HUES48 (cell line): Measurements from ENCODE around the gene MAB21L2.
"Not testable (repeated sequence)": the region's sequence is repeated elsewhere in the genome, so short reads cannot be mapped to it uniquely, and the experiment has no call there.

Source experiments
- H3K27ac ChIP-seq: one replicate; pipeline ENCODE4 v1.7.0; 2013; ENCODE audit warnings: low read depth, low read length, inconsistent platforms
- H3K27me3 ChIP-seq: 2 replicates; pipeline ENCODE4 v1.6.1; 2013; ENCODE audit warnings: mild to moderate bottlenecking, low read length; ENCODE audit not compliant: control insufficient read depth, insufficient read depth
- H3K36me3 ChIP-seq: 2 replicates; pipeline ENCODE4 v1.6.1; 2013; ENCODE audit warnings: low read length; ENCODE audit not compliant: control insufficient read depth, insufficient read depth
- H3K4me1 ChIP-seq: 2 replicates; pipeline ENCODE4 v1.6.1; 2013; ENCODE audit warnings: mild to moderate bottlenecking, low read length; ENCODE audit not compliant: control insufficient read depth, insufficient read depth
- H3K4me3 ChIP-seq: 2 replicates; pipeline ENCODE4 v1.5.1; 2013; ENCODE audit warnings: mild to moderate bottlenecking, low read depth, low read length
- H3K9ac ChIP-seq: 2 replicates; pipeline ENCODE4 v1.6.1; 2013; ENCODE audit warnings: mild to moderate bottlenecking, low read depth, low read length, moderate library complexity
- H3K9me3 ChIP-seq: 2 replicates; pipeline ENCODE4 v1.6.1; 2013; ENCODE audit warnings: low read length; ENCODE audit not compliant: control insufficient read depth, insufficient read depth

MAB21L2 gene

DNA sequence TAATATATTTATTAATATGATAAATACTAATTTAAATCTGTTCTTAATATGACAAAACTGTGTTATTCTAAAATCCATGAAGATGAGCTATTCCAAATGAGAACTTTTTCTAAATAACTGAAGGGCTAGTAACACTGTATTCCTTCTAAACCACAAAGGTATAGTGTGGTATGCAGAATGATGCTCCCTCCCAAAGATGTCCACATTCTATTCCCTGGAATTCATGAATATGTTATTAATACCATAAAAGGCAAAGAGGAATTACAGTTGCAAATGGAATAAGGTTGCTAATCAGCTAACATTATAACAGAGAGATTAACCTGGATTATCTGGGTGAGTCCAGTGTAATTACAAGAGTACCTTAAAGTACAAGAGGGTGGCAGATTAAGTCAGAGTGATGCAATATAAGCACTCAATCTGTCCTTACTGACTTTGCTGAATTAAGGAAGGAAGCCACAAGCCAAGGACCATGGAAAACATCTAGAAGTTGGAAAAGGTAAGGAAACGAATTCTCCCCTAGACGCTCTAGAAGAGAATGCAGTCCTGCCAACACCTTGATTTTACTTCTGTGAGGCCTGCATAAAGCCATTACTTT lies 20.7 kb upstream of the MAB21L2 start:
- H3K36me3 ChIP-seq: no peaks in the 10 kb centered on the region

DNA sequence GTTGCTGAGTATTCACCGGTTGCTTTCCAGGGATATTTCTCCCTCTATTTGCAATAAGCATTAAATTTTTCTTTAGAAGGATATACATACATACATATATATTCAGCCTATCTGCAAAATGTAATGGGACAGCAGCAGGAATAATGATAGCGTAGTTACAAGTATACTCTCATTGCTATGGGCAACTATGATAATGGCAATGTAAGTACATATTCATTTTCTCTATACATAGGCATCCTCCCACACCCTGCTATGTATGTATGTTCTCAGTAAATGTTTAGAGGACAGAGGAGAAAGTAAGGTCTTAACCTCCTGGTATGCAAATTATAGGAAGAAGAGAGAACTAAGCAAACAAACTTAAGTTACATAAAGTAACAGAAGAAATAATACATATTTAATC lies 19.7 kb upstream of the MAB21L2 start:
- no peak overlapping the region for H3K9ac ChIP-seq
- H3K27me3 ChIP-seq: no peaks in the 10 kb centered on the region
- no peak overlapping the region for H3K4me3 ChIP-seq
- no peak overlapping the region for H3K27ac ChIP-seq
- H3K9me3 ChIP-seq: no peaks in the 10 kb centered on the region
- H3K36me3 ChIP-seq: no peaks in the 10 kb centered on the region
- H3K4me1 ChIP-seq: no peaks in the 10 kb centered on the region

More for the DNA sequence above, 20.7 kb upstream of the MAB21L2 start:
- H3K4me3 ChIP-seq: no peak overlapping the region
- H3K9me3 ChIP-seq: no peaks in the 10 kb centered on the region
- no peaks in the 10 kb centered on the region for H3K27me3 ChIP-seq
- H3K9ac ChIP-seq: no peak overlapping the region
- no peaks in the 10 kb centered on the region for H3K4me1 ChIP-seq
- no peak overlapping the region for H3K27ac ChIP-seq

DNA sequence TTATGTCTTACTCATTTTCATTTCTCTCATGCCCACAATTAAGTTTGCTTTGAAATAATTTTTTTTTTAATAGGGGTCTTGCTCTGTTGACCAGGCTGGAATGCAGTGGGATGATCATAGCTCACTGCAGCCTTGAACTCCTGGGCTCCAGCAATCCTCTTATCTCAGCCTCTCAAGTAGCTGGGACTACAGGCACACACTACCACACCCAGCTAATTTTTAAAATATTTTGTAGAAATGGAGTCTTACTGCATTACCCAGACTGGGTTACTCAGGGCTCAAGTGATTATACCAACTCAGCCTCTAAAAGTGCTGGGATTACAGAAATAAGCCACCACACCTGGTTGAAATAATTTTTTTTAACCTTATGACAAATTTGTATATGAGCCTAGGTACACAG lies 19.2 kb upstream of the MAB21L2 start:
- no peak overlapping the region for H3K4me3 ChIP-seq
- H3K27me3 ChIP-seq: no peaks in the 10 kb centered on the region
- no peak overlapping the region for H3K9ac ChIP-seq
- H3K9me3 ChIP-seq: no peaks in the 10 kb centered on the region
- H3K4me1 ChIP-seq: no peaks in the 10 kb centered on the region
- no peaks in the 10 kb centered on the region for H3K36me3 ChIP-seq
- no peak overlapping the region for H3K27ac ChIP-seq

DNA sequence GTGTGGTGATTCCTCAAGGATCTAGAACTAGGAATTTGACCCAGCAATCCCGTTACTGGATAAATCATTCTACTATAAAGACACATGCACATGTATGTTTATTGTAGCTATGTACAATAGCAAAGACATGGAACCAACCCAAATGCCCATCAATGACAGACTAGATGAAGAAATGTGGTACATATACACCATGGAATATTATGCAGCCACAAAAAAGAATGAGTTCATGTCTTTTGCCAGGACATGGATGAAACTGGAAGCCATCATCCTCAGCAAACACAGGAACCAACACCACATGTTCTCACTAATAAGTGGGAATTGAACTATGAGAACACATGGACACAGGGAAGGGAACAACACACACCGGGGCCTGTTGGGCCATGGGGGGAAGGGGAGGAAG lies 17.0 kb upstream of the MAB21L2 start:
- H3K9me3 ChIP-seq, H3K27ac ChIP-seq, H3K36me3 ChIP-seq, H3K4me1 ChIP-seq, H3K9ac ChIP-seq, H3K27me3 ChIP-seq, H3K4me3 ChIP-seq: not testable (repeated sequence)

DNA sequence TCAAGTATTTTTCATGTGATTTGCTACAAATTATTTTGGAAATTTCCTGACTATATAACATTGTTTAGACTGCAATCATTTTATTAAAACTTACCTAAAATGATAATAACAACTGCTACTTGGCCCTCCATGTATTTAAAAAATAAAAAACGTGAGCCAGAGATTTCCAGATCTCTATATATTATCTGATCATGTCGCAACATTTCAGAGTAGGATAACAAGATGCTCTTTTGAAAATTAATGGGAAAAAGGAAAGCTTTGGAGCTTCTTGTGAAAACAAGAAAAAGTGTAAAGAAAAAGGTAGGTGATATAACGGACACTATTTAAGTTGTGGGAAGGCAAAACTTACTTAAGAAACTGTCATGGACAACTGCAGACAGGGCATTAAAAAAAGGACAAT lies 14.9 kb upstream of the MAB21L2 start:
- H3K27me3 ChIP-seq: no peaks in the 10 kb centered on the region
- H3K9me3 ChIP-seq: no peaks in the 10 kb centered on the region
- no peaks in the 10 kb centered on the region for H3K4me1 ChIP-seq
- H3K9ac ChIP-seq: no peak overlapping the region
- no peaks in the 10 kb centered on the region for H3K36me3 ChIP-seq
- no peak overlapping the region for H3K4me3 ChIP-seq
- no peak overlapping the region for H3K27ac ChIP-seq

DNA sequence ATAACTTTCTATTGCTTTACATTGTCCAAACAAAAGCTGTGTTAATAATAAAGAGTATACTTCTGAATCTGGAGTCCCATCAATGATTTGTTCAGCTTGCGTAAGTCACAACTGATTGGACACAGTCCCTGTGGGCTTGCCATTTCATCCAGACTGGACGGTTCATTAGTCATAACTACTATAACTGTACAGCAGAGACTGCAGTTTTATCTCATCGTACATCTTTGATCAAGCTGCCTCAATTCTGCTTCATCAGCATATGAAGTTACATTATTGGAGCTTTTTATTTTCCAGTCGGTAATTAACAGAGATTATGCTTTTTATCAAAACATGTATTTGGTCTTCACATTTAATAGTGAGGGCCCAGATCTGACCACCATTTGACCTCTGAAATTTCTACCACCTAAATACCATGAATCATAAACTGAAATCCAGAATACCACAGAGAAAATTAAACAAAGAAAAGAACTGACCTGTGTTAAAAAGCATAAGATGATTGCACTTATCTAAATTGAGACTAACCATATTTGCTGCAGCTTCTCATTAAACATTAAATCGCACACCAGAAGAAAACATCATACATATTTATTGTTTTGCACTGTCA lies 12.5 kb upstream of the MAB21L2 start:
- Histone ChIP-seq H3K4me1 (no peaks in the 10 kb centered on the region), H3K27ac (no peak overlapping the region), H3K9me3 (no peaks in the 10 kb centered on the region), H3K36me3 (no peaks in the 10 kb centered on the region), H3K9ac (no peak overlapping the region), H3K27me3 (no peaks in the 10 kb centered on the region), H3K4me3 (no peak overlapping the region)

DNA sequence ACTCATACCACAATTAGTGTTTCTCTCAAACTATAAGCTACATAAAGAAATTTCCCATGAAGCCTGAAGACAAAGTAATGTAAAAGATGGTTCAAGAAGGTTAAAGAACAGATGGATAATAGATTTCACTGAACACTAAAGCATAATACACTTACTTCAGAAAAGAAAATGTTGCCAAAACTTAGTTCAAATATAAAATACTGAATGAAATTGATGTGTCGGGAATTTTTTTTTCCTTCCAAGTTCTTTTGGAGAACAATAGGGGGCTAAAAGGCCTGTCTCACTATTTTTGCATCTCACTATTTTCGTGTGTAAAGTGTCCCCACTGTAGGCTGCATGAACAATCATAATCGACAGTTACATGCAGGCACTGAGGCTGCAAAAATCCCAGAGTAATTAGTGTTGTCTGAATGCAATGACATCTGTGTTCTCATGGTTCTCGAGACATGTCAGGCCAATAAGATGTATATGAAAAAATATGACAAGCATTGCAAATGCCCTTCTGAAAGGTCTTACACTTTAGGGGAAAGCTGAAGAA lies 11.9 kb upstream of the MAB21L2 start:
- H3K9me3 ChIP-seq: no peaks in the 10 kb centered on the region
- H3K9ac ChIP-seq: no peak overlapping the region
- no peaks in the 10 kb centered on the region for H3K4me1 ChIP-seq
- H3K4me3 ChIP-seq: no peak overlapping the region
- H3K36me3 ChIP-seq: no peaks in the 10 kb centered on the region
- H3K27me3 ChIP-seq: no peaks in the 10 kb centered on the region
- H3K27ac ChIP-seq: no peak overlapping the region

DNA sequence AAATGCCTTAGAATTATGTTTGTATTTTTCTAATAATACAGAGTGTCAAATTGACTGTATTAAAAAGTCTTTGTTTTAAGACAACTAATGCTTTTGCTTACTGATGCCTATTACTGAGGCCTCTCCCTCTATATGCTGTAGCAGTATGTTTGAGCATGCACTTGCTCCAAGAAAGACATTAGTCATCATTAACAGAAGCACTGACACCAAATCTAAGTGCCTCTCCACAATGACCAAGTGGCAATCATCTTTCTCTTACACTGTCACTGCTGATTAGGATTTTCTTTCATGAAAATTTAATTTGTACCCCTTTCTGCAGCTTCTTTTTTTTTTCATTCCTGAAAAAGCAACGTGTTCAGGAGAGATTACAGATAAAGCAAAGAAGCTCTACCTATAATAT lies 11.1 kb upstream of the MAB21L2 start:
- no peak overlapping the region for H3K27ac ChIP-seq
- no peaks in the 10 kb centered on the region for H3K36me3 ChIP-seq
- H3K27me3 ChIP-seq: no peaks in the 10 kb centered on the region
- H3K4me1 ChIP-seq: no peaks in the 10 kb centered on the region
- no peak overlapping the region for H3K9ac ChIP-seq
- H3K4me3 ChIP-seq: no peak overlapping the region
- no peaks in the 10 kb centered on the region for H3K9me3 ChIP-seq

DNA sequence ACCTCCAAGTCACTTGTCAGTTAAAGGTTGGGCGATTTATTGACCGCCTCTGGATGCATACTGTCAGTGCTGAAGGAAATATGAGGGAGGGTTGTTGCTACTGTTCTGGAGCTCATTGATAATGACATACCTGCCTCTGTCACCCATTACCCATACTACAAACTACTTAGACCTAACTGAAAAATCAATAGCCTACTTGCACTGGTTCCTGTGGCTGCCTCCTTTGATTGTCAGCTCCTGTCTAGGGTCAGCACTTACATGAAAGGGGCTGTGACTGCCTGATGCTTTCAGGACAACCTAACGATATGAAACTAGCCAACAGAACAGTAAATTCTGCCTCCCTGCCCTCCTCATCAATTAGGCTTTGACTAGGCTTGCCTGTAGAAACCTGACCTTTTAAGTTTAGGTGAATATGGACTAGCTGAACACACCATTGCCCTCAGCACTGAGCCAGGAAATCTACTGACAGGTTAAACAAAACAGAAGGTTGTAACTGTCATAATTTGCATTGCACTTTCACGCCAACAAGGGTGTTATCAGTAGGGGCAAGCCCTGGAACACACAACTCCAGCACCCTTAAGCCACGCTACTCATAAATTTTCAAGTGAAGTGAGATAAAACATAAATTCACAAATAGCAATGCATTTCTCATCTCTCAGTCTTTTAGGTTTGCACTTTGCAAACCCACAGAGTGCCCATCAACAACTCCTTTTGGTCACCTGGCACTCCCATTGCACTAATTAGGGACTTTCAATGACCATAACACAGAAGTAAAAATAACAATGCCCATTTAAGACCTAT lies 9.0 kb upstream of the MAB21L2 start:
- no peaks in the 10 kb centered on the region for H3K4me1 ChIP-seq
- peaks cover 3% of the 10 kb centered on the region; the same call in 1 of the 2 replicates for H3K27me3 ChIP-seq
- H3K9me3 ChIP-seq: no peaks in the 10 kb centered on the region
- H3K27ac ChIP-seq: no peak overlapping the region
- H3K9ac ChIP-seq: no peak overlapping the region
- H3K4me3 ChIP-seq: no peak overlapping the region
- H3K36me3 ChIP-seq: no peaks in the 10 kb centered on the region

DNA sequence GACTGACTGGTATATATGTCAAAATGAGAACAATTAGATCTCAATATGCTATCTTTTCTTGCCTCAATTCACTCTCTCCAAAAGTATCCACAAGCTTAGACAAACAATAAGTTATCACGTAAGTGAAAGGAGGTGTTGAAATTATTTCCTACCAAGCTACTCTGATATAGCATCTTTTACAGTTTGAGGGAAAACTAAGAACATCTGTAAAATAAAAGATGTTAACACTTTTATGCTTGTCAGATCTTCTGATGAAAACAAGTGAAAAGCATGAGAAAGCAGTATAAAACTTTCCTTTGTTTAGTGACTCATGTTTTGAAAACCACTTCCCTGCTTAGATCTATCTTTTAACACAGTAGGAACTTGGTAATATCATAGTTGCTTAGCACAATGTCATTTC lies 8.4 kb upstream of the MAB21L2 start:
- H3K4me1 ChIP-seq: peaks cover 2% of the 10 kb centered on the region; the same call in 1 of the 2 replicates
- no peaks in the 10 kb centered on the region for H3K36me3 ChIP-seq
- no peak overlapping the region for H3K4me3 ChIP-seq
- peaks cover 9% of the 10 kb centered on the region for H3K27me3 ChIP-seq
- no peak overlapping the region for H3K27ac ChIP-seq
- H3K9me3 ChIP-seq: no peaks in the 10 kb centered on the region
- H3K9ac ChIP-seq: no peak overlapping the region

DNA sequence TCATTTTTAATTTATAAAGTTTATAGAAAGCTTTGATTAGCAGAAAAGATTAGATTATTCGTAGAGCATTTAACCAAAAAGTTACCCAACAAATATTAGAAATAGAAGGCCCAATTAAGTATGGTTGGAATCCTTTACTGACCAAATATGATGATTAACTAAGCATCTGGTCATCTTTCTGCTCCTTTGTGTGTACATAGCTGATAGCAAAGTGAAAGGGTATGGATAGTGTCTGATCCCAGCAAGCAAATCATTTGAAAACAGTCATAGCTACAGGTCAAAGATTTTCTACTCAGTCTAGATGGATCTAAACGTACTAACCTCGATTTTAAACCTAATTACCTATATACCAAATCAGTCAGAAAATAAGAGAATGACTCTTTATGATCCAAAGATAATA lies 7.3 kb upstream of the MAB21L2 start:
- Histone ChIP-seq H3K4me1 (peaks cover 8% of the 10 kb centered on the region), H3K4me3 (no peak overlapping the region), H3K27ac (no peak overlapping the region), H3K27me3 (peaks cover 20% of the 10 kb centered on the region), H3K36me3 (no peaks in the 10 kb centered on the region), H3K9me3 (no peaks in the 10 kb centered on the region), H3K9ac (no peak overlapping the region)
